T47D (cell line): ENCODE data around the gene KRTAP2-3.

Experiments used
- DNase-seq, 2 experiments: peaks; one replicate each; pipeline versions ENCODE4 v3.0.0 to v3.0.0-alpha.2; 2011 to 2012; ENCODE audit warnings: low read depth in 1 of 2, low spot score in 1 of 2
- JUND ChIP-seq: IDR thresholded peaks from 2 replicates; pipeline ENCODE4 v1.6.1; 2012; ENCODE audit warnings: low read depth
- in situ Hi-C: cut with HindIII; loops from 2 replicates; pipeline ENCODE4 v1.10.0; 2016; ENCODE audit warnings: low sequenced_read_pairs, low pct_unique_long_range_greater_than_20kb

Gene KRTAP2-3

GRCh38 chr17:41009936-41010335 is 50.0 kb downstream of the KRTAP2-3 start:
- DNase-seq: no peak
- TF ChIP-seq JUND: no peak
- in situ Hi-C loops: no loop called here

- in situ Hi-C loops: no loop called here
- peak; percentile 96 for TF ChIP-seq JUND
- DNase-seq: peak; percentile 45 to 94
These were observed 50.6 kb downstream of the KRTAP2-3 start for GRCh38 chr17:41009301-41009760.
